Measurements from ENCODE around the gene POLR2M. TPM values are rescaled to one million over a fixed set of nuclear protein-coding genes. Genes with fewer than 3 reads are reported as not detected.

Gene POLR2M
- polyA plus RNA-seq, 1 donor from 2014 or later = 204 TPM

DNA sequence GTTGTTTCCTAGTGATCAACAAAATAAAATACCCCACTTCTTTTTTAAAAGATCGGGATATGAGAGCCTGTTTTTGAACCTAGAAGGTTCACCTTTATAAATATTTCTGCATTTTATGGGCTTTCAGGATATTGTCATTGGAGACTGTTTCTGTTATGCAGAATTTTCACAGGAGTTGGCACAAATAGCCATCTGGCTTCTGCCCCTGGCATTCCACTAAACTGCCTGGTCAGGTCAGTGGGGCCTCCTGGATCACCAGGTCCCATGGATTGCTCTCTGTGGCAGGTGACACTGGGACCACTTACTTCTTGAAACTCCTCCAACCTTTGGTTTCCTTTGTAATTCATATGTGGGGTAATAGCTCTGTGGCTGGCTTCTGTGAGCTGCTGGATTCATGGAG is 25.5 kb upstream of the POLR2M start:
- Histone ChIP-seq H3F3A (ENCODE audit: insufficient read depth, low read length, poor library complexity, severe bottlenecking) (no peaks in the 10 kb centered on the region), H3K27me3 (ENCODE audit: insufficient read depth, low read depth, low read length) (no peaks in the 10 kb centered on the region), H3K27ac (ENCODE audit: low read length) (no peak overlapping the region), H3K4me3 (ENCODE audit: low read length) (no peak overlapping the region), H3K9ac (ENCODE audit: low read length) (no peak overlapping the region), H3K9me2 (ENCODE audit: insufficient read depth, low read length) (no peaks in the 10 kb centered on the region), H3K36me3 (ENCODE audit: insufficient read depth, low read length) (no peaks in the 10 kb centered on the region), H3K9me3 (ENCODE audit: low read length) (no peaks in the 10 kb centered on the region), H4K20me1 (ENCODE audit: insufficient read depth) (no peaks in the 10 kb centered on the region), H3K4me2 (ENCODE audit: low read length) (no peak overlapping the region), H3K79me2 (replicated peaks; ENCODE audit: insufficient read depth, low read length) (no peaks in the 10 kb centered on the region), H2AFZ (ENCODE audit: low read depth, low read length) (no peak overlapping the region)
- no peak for TF ChIP-seq POLR2AphosphoS5 (IDR thresholded peaks at IDR 0.05)
- TF ChIP-seq MXI1 (conservative IDR thresholded peaks at IDR 0.05; ENCODE audit: poor library complexity, severe bottlenecking) = no peak
- TF ChIP-seq RAD21 (conservative IDR thresholded peaks at IDR 0.05) = no peak
- no peak for TF ChIP-seq EP300 (conservative IDR thresholded peaks at IDR 0.05; ENCODE audit: poor library complexity, severe bottlenecking)
- no peak for TF ChIP-seq TAF1 (IDR thresholded peaks at IDR 0.05; ENCODE audit: low read depth)
- TF ChIP-seq, protein P1, sequence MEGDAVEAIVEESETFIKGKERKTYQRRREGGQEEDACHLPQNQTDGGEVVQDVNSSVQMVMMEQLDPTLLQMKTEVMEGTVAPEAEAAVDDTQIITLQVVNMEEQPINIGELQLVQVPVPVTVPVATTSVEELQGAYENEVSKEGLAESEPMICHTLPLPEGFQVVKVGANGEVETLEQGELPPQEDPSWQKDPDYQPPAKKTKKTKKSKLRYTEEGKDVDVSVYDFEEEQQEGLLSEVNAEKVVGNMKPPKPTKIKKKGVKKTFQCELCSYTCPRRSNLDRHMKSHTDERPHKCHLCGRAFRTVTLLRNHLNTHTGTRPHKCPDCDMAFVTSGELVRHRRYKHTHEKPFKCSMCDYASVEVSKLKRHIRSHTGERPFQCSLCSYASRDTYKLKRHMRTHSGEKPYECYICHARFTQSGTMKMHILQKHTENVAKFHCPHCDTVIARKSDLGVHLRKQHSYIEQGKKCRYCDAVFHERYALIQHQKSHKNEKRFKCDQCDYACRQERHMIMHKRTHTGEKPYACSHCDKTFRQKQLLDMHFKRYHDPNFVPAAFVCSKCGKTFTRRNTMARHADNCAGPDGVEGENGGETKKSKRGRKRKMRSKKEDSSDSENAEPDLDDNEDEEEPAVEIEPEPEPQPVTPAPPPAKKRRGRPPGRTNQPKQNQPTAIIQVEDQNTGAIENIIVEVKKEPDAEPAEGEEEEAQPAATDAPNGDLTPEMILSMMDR (IDR thresholded peaks at IDR 0.05; ENCODE audit: poor library complexity, severe bottlenecking) = no peak
- TF ChIP-seq EZH2 (IDR thresholded peaks at IDR 0.05; ENCODE audit: borderline replicate concordance, insufficient read depth, low read length, poor library complexity, severe bottlenecking) = no peak
- TF ChIP-seq, protein P2, sequence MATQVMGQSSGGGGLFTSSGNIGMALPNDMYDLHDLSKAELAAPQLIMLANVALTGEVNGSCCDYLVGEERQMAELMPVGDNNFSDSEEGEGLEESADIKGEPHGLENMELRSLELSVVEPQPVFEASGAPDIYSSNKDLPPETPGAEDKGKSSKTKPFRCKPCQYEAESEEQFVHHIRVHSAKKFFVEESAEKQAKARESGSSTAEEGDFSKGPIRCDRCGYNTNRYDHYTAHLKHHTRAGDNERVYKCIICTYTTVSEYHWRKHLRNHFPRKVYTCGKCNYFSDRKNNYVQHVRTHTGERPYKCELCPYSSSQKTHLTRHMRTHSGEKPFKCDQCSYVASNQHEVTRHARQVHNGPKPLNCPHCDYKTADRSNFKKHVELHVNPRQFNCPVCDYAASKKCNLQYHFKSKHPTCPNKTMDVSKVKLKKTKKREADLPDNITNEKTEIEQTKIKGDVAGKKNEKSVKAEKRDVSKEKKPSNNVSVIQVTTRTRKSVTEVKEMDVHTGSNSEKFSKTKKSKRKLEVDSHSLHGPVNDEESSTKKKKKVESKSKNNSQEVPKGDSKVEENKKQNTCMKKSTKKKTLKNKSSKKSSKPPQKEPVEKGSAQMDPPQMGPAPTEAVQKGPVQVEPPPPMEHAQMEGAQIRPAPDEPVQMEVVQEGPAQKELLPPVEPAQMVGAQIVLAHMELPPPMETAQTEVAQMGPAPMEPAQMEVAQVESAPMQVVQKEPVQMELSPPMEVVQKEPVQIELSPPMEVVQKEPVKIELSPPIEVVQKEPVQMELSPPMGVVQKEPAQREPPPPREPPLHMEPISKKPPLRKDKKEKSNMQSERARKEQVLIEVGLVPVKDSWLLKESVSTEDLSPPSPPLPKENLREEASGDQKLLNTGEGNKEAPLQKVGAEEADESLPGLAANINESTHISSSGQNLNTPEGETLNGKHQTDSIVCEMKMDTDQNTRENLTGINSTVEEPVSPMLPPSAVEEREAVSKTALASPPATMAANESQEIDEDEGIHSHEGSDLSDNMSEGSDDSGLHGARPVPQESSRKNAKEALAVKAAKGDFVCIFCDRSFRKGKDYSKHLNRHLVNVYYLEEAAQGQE (IDR thresholded peaks at IDR 0.05; ENCODE audit: borderline replicate concordance) = no peak
- no peak for TF ChIP-seq SMC3 (conservative IDR thresholded peaks at IDR 0.05; ENCODE audit: poor library complexity)

DNA sequence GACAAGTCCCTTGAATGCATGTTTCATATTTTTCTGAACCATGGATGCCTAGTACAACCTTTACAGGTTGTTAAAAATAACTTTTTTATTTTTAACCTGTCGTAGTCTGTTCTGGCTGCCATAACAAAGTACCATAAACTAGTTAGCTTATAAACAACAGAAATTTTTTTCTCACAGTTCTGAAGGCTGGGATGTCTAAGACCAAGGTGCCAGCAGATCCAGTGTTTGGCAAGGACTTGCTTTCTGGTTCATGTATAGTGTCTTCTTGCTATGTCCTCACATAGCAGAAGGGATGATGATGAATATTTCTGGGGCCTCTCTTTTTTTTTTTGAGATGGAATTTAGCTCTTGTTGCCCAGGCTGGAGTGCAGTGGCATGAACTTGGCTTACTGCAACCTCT is 23.0 kb upstream of the POLR2M start:
- Histone ChIP-seq H3K9me2 (ENCODE audit: insufficient read depth, low read length) (no peaks in the 10 kb centered on the region), H3K4me2 (ENCODE audit: low read length) (no peak overlapping the region), H3K4me3 (ENCODE audit: low read length) (no peak overlapping the region), H3K27ac (ENCODE audit: low read length) (no peak overlapping the region), H3K36me3 (ENCODE audit: insufficient read depth, low read length) (no peaks in the 10 kb centered on the region), H3K27me3 (ENCODE audit: insufficient read depth, low read depth, low read length) (no peaks in the 10 kb centered on the region), H4K20me1 (ENCODE audit: insufficient read depth) (no peaks in the 10 kb centered on the region), H3K9me3 (ENCODE audit: low read length) (no peaks in the 10 kb centered on the region), H3K79me2 (replicated peaks; ENCODE audit: insufficient read depth, low read length) (no peaks in the 10 kb centered on the region), H3F3A (ENCODE audit: insufficient read depth, low read length, poor library complexity, severe bottlenecking) (no peaks in the 10 kb centered on the region), H3K9ac (ENCODE audit: low read length) (no peak overlapping the region), H2AFZ (ENCODE audit: low read depth, low read length) (no peak overlapping the region)
- no peak for TF ChIP-seq SMC3 (conservative IDR thresholded peaks at IDR 0.05; ENCODE audit: poor library complexity)
